ENCODE results near the gene CCDC116.

CCDC116 gene, protein sequence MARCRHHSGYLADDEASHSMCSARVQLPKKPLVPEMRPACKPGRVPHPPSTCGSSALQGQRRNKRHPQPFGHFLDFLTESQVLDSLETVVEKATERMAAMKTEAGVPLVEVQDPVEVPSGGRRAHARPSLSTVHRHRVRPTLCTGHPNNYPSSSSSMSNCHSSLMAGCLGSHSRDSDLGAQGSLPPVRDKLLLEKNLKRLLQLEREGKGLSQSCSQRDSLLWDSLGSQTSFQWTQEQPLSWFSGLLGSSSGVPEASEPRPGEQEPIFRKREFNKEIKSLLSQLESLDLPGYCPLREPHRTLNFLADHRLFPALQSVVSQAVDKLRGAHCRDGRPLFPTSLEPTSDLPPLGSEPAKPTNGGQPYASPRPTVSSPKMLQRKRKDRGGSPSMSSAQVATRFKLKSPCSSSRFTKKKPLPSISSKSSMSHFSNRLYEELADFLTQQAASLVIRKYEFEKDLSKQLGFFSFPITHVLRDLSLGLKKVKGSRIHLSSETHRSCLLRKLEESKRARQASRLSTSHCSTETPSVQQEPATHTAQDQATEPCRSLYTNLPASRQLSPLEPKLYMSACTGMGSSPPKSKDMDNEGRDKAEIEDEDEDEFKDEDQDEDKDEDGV

DNA sequence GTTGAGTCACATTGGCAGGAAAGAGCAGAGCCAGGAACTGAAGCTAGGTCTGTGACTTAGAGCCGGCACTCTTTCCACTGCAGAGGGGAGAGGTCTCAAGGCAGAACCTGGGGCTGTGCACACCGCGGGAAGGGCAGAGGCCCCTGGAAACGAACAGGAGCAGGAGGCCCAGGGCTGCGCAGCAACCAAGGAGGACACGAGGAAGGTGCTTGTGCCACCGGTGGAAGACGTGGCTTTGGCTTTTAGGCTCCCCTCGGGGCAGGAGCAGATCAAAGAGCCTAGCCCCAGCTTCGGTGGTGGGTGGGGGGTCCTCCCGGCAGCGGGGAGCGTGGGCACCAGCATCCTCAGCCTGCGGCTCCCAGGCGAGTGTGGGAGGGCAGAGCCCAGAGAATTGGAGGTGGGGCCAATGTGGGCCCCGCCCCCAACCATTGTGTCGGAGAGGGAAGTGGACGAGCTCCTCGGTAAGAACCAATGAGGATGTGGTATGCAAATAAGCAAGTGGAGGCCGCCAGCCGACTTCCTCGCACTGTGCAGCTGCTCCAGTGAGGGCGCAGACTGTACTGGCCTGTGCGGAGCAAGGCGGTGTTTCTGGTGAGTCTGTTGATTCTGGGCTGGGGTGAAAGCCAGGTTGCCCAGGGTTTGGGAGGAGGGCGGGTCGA is at the start of gene CCDC116:
CCDC116 (plus strand) TSS at position 524 of the 659 bp plus-strand sequence. CDS start 422 bp downstream, outside the sequence.
- no peak within 1 kb of the TSS for H3K4me3 ChIP-seq (ENCODE audit: low read depth, low read length)
- DNase-seq: no peak
- peaks cover 16% of the 10 kb centered on the region for H3K36me3 ChIP-seq
- no peak for TF ChIP-seq CTCF (IDR thresholded peaks at IDR 0.05; ENCODE audit: low read depth, low read length)
- H3K9me3 ChIP-seq (ENCODE audit: severe bottlenecking): no peaks in the 10 kb centered on the region
- H3K27me3 ChIP-seq (ENCODE audit: insufficient read depth, low read depth, severe bottlenecking): no peaks in the 10 kb centered on the region
- H3K27ac ChIP-seq: no peak within 1 kb of the TSS

GRCh38 chr22:21582801-21583740 is 49.5 kb upstream of the CCDC116 start:
- no peaks in the 10 kb centered on the region for H3K27me3 ChIP-seq (ENCODE audit: insufficient read depth, low read depth, severe bottlenecking)
- DNase-seq: no peak
- H3K4me3 ChIP-seq (ENCODE audit: low read depth, low read length): no peak overlapping the region
- H3K27ac ChIP-seq: no peak overlapping the region
- TF ChIP-seq CTCF (IDR thresholded peaks at IDR 0.05; ENCODE audit: low read depth, low read length): no peak
- H3K9me3 ChIP-seq (ENCODE audit: severe bottlenecking): no peaks in the 10 kb centered on the region
- peaks cover 17% of the 10 kb centered on the region for H3K36me3 ChIP-seq

DNA sequence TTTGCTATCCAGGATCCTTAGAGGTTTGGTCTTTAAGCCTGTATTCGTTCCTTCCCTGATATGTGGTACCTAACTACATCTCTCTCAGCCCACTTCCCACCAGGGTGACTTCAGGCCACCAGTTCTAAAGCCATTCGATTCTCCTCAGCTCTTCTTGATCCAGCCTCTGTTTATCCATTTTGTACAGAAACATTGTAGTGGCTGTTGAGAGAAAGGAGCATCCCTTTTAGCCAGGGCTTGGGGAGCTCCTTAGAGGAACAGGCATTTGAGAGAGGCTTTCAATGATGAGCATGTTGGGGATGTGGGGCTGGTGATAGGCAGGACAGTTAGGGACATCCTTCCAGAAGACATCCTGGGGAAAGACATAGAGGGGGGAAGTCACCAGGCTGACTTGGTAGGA is 47.2 kb upstream of the CCDC116 start:
- Histone ChIP-seq H3K4me3 (ENCODE audit: low read depth, low read length) (no peak overlapping the region), H3K27me3 (ENCODE audit: insufficient read depth, low read depth, severe bottlenecking) (no peaks in the 10 kb centered on the region), H3K36me3 (peaks cover 18% of the 10 kb centered on the region), H3K27ac (no peak overlapping the region), H3K9me3 (ENCODE audit: severe bottlenecking) (no peaks in the 10 kb centered on the region)
- no peak for DNase-seq
- no peak for TF ChIP-seq CTCF (IDR thresholded peaks at IDR 0.05; ENCODE audit: low read depth, low read length)

DNA sequence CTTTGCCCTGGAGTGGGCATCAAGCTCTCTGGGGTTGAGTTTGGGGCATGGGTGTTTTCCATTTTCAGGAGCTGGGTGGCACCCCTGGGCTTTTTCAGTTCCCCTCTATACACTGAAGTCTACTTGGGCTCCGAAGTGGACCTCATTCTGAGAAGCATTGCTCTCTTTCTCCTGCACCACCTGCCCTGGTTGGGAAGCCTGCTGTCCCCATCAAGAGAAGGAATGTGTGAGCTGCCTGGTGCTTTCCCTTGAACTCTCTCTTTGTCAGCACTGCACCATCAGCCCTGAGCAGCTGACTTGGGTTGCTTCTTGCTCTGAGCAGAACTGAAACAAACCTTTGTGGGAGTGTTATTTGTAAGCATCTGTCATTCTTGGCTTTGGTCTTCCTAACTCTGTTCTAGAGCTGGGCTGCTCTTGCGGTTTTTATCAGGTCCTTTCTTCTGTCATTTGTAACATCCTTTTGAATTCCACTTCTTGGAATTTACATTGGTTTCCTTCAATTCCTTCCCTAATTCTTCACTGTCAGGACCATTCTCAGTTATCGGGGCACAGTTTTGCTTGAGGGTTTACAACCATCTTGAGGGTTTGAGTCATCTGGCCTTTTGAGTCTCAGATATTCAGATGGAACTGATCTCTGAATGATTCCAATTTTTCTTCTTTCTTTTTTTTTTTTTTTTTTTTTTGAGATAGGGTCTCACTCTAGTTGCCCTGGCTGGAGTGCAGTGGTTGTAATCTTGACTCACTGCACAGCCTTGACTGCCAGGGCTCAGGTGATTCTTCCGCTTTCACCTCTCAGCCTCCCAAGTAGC is 44.6 kb upstream of the CCDC116 start:
- no peaks in the 10 kb centered on the region for H3K9me3 ChIP-seq (ENCODE audit: severe bottlenecking)
- no peak overlapping the region for H3K4me3 ChIP-seq (ENCODE audit: low read depth, low read length)
- TF ChIP-seq CTCF (IDR thresholded peaks at IDR 0.05; ENCODE audit: low read depth, low read length): no peak
- H3K27me3 ChIP-seq (ENCODE audit: insufficient read depth, low read depth, severe bottlenecking): no peaks in the 10 kb centered on the region
- no peak overlapping the region for H3K27ac ChIP-seq
- peaks cover 26% of the 10 kb centered on the region for H3K36me3 ChIP-seq
- DNase-seq: no peak

DNA sequence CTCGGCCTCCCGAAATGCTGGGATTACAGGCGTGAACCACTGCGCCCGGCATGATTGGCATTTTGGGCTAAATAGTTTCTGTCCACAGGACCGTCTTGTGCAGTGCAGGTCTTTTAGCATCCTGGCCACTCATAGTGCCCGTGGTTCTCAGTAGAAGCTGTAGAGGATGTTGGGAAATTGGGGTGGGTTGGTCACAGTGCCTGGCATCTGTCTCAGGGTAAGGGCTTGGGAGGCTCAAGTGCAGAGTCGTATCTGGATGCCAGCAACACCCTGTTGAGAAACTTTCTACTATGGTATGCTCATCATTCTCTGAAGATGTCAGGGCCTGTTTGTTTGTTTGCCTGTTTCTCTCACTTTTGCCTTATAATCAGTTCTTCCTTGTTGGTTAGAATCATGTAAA is 43.2 kb upstream of the CCDC116 start:
- no peak for DNase-seq
- no peaks in the 10 kb centered on the region for H3K27me3 ChIP-seq (ENCODE audit: insufficient read depth, low read depth, severe bottlenecking)
- H3K27ac ChIP-seq: no peak overlapping the region
- H3K9me3 ChIP-seq (ENCODE audit: severe bottlenecking): no peaks in the 10 kb centered on the region
- TF ChIP-seq CTCF (IDR thresholded peaks at IDR 0.05; ENCODE audit: low read depth, low read length): no peak
- H3K36me3 ChIP-seq: peaks cover 37% of the 10 kb centered on the region
- H3K4me3 ChIP-seq (ENCODE audit: low read depth, low read length): no peak overlapping the region

Data from WERI-Rb-1 (cell line).